Lung microvascular endothelial cell (primary cell): ENCODE data around the gene ITGAL. TPM values are rescaled to one million over a fixed set of nuclear protein-coding genes. Genes with fewer than 3 reads are reported as not detected.
"Not testable (repeated sequence)": the region's sequence is repeated elsewhere in the genome, so short reads cannot be mapped to it uniquely, and the experiment has no call there.

Experiments
- DNase-seq, 2 donors: peaks; one replicate each; pipeline versions ENCODE4 v3.0.0 to v3.0.0-alpha.2; 2010; ENCODE audit warnings: low read depth in 2 of 2
- total RNA-seq: library from RNA; depleted of rRNA; stranded (reverse); fragments of >200 nt; gene quantifications from 2 replicates; pipeline ENCODE4 v1.2.1, GENCODE V29; 2014

The ITGAL gene
- total RNA-seq, 1 donor from 2014 or later, result not detected

DNA sequence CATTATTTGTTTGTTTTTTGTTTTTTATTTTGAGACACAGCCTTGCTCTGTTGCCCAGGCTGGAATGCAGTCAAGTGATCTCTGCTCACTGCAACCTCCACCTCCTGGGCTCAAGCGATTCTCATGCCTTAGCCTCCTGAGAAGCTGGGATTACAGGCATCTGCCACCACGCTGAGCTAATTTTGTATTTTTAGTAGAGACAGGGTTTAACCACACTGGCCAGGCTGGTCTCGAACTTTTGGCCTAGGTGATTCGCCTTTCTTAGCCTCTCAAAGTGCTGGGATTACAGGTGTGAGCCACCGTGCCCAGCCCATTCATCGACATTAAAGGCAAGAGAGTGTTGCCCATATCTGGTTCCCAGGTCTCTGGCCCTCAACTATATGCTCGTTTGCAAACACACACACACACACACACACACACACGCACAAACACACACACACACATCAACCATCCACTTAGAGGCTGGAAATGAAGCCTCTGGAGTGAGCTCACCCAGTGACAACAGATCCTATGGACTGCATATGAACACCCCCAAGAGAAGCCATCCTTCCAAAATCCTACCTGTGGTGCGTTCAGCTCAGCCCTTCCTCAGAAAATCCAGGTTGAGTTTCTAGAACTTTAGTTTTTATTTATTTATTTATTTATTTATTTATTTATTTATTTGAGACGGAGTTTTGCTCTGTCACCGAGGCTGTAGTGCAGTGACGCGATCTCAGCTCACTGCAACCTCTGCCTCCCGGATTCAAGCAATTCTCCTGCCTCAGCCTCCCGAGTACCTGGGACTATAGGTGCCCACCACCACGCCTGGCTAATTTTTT lies 14.6 kb upstream of the ITGAL start:
- DNase-seq, result no peak

DNA sequence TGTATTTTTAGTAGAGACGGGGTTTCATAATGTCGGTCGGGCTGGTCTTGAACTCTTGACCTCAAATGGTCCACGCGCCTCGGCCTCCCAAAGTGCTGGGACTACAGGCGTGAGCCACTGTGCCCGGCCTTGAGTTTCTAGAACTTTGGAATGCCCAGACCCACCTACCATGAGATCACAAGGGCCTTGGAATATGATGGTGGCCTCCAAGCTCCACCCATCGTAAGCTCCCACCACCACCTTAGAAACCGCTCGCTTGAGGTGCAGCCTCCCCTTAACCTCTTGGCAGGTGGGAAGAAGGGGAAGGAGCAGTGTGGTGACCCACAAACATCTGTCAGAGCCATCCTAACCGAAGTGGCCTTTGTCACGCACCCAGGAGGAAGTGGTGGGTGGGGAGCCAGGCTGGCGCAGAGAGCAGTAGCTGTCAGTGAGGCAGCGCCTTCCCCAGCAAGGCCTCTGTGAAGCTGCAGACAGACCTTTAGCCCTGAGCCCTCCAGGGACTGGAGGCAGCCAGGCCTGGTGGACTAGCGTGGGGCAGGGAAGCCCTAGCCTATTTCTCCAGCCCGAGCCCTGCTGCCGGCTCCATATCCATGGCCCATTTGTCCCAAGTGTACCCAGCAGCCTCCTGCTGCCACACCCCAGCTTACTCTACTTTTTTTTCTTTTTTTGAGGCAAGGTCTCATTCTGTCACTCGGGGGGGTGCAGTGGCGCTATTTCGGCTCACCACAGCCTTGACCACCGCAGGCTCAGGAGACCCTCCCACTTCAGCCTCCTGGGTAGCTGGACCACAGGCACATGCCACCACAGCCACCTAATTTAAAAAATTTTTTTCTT lies 13.8 kb upstream of the ITGAL start:
- DNase-seq, result no peak

DNA sequence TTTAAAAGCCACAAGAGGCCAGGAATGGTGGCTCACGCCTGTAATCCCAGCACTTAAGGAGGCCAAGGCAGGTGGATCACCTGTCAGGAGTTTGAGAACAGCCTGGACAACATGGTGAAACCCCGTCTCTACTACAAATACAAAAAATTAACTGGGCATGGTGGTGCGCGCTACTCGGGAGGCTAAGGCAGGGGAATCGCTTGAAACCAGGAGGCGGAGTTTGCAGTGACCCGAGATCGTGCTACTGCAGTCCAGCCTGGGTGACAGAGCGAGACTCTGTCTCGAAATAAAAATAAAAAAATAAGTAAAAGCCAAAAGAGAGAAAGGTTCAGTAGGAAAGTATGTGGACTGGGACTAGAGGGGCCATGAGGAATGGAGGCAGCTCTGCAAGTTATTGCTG lies 13.1 kb upstream of the ITGAL start:
- DNase-seq, result no peak

- not testable (repeated sequence) for DNase-seq
These were observed 11.1 kb upstream of the ITGAL start for GRCh38 chr16:30461426-30461825.

GRCh38 chr16:30464078-30464477 lies 8.5 kb upstream of the ITGAL start:
- DNase-seq, result no peak

- no peak for DNase-seq
These were observed 2.4 kb upstream of the ITGAL start for GRCh38 chr16:30470170-30470512.

DNA sequence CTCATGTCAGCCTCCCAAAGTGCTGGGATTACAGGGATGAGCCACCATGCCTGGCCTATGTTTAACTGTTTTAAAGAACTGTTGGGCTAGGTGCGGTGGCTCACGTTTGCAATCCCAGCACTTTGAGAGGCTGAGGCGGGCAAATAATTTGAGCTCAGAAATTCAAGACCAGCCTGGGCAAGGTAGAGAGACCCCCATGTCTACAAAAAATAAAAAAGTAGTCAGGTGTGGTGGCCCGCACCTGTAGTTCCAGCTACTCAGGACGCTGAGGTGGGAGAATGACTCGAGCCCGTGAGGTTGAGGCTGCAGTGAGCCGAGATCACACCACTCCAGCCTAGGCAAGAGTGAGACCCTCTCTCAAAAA lies 1.9 kb upstream of the ITGAL start:
- no peak for DNase-seq

- no peak for DNase-seq
These were observed 910 bp downstream of the ITGAL start for GRCh38 chr16:30473231-30474073.

- DNase-seq, result no peak
These were observed 1.5 kb downstream of the ITGAL start for GRCh38 chr16:30474074-30474452.

- no peak for DNase-seq
These were observed 2.1 kb downstream of the ITGAL start for GRCh38 chr16:30474684-30475083.

DNA sequence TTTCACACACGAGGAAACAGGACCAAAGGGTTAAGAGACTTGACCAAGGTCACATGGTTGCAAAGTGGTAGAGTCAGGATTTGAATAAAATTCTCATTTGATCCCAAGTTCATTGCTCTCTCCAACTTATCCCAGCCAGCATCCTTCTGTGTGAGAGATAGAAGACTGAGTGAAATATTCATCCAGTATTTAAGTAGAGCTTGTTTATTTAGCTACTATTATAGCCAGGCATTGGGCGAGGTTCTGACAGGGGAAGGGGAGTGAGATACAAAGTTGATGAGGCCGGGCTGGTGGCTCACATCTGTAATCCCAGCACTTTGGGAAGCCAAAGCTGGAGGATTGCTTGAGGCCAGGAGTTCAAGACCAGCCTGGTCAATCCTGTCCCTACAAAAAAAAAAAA lies 4.4 kb downstream of the ITGAL start:
- DNase-seq, result no peak

GRCh38 chr16:30477773-30478172 lies 5.2 kb downstream of the ITGAL start:
- DNase-seq, result not testable (repeated sequence)

DNA sequence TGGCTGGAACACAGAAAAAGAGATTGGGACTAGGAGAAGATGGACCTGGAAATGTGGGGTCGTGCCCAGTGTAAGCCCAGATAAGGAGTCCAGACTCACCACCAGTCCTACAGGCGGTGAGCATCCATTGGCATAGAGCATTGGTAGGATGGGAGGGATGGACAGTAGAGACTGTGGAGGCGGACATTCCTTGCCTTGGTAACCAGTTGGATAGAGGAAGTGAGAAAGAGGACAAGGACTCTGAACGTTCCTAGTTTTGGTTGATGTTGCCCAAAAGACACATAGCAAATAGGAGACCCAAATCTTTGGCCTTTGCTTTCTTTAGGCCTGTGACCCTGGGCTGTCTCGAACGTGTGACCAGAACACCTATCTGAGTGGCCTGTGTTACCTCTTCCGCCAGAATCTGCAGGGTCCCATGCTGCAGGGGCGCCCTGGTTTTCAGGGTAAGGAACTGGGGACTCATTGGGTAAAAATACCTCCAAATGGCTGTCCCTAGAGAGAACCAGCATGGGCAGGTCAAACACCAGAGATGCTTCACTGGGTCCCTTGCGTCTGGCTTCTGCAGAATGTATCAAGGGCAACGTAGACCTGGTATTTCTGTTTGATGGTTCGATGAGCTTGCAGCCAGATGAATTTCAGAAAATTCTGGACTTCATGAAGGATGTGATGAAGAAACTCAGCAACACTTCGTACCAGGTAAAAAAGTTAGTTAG lies 6.4 kb downstream of the ITGAL start:
- no peak for DNase-seq

GRCh38 chr16:30481381-30481780 lies 8.8 kb downstream of the ITGAL start:
- peak in 1 of 2 donors; percentile 22 for DNase-seq

GRCh38 chr16:30482366-30482765 lies 9.8 kb downstream of the ITGAL start:
- no peak for DNase-seq

DNA sequence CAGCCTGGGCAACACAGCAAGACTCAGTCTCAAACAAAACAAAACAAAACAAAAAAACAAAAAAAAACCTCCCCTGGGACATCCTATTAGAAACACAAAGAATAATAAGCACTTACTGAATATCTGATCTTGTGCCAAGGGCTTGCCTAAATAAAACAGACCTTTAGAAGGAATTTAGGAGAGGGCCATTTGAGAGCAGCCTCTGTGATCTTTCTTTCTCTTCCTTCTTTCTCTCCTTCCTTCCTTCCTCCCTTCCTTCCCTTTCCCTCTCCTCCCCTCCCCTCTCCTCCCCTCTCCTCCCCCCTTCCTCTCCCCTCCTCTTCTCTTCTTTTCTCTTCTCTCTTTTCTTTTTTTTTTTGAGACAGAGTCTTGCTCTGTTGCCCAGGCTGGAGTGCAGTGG lies 12.3 kb downstream of the ITGAL start:
- DNase-seq, result no peak

- DNase-seq, result peak in 1 of 2 donors; percentile 67
These were observed 13.4 kb downstream of the ITGAL start for GRCh38 chr16:30485818-30486436.

DNA sequence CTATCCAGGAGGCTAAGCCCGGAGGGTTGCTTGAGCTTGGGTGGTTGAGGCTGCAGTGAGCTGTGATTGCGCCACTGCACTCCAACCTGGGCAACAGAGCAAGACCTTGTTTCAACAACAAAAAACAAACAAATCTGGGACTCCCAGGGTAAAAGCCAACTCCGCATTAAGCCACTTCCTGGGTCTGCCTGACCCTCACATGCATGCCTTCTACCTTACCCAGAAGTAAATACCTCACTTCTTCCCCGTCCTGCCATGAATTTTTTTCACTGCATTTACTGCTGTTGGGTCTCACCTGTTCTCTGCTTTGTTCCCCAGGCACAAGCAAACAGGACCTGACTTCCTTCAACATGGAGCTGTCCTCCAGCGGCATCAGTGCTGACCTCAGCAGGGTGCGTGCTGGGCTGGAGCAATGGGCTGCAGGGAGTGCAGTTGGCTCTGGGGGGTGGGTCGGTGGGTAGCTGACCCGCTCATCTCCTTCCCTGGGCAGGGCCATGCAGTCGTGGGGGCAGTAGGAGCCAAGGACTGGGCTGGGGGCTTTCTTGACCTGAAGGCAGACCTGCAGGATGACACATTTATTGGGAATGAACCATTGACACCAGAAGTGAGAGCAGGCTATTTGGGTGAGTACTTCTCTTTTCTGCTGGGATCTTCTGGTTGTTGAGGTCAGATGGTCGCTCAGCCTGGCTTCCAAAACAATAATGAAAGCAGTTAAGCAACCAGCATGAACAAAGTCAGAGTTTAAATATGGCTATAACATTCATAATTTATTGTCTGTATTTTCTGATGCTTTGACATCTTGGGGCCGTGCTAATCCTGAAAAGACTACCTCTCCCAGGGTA lies 16.4 kb downstream of the ITGAL start:
- DNase-seq, result no peak

DNA sequence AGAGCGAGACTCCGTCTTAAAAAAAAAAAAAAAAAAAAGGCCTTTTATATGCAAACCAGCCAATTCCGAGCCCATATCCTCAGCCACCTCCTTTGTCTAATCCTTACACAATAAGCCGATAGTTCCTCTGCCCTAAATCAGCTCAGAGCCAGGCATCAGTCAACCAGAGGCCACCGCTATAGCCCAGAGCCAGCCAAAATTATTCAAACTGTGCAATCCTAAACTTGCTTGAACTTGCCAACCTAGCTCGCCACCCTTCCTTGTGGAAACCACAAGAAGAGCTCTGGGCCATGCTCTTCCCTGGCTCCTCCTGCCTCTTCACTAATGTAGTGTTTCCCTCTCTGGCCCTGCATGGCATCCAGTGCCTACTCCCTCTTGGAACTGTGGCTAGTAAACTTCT lies 17.7 kb downstream of the ITGAL start:
- no peak for DNase-seq

DNA sequence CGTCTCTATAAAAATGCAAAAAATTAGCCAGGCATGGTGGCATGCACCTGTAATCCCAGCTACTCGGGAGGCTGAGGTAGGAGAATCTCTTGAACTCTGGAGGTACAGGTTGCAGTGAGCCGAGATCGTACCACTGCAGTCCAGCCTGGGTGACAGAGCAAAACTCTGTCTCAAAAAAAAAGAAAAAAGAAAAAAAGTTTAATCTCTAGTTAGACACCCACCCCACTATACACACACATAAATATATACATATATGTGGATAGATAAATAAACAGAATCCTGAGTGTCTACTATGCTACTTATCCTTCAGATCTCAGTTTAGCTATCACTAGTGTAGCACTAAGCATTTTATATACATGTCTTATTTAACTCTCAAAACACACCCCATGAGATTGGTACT lies 18.7 kb downstream of the ITGAL start:
- no peak for DNase-seq
